ENCODE data around the gene GPA33. TPM values are rescaled to one million over a fixed set of nuclear protein-coding genes. Genes with fewer than 3 reads are reported as not detected.

GPA33 gene
- total and polyA plus RNA-seq, 9 of the 15 experiments (the other 6 are each of a cell fraction or from before 2014, with no cell fraction given) = 0.13 TPM; not detected in 8

DNA sequence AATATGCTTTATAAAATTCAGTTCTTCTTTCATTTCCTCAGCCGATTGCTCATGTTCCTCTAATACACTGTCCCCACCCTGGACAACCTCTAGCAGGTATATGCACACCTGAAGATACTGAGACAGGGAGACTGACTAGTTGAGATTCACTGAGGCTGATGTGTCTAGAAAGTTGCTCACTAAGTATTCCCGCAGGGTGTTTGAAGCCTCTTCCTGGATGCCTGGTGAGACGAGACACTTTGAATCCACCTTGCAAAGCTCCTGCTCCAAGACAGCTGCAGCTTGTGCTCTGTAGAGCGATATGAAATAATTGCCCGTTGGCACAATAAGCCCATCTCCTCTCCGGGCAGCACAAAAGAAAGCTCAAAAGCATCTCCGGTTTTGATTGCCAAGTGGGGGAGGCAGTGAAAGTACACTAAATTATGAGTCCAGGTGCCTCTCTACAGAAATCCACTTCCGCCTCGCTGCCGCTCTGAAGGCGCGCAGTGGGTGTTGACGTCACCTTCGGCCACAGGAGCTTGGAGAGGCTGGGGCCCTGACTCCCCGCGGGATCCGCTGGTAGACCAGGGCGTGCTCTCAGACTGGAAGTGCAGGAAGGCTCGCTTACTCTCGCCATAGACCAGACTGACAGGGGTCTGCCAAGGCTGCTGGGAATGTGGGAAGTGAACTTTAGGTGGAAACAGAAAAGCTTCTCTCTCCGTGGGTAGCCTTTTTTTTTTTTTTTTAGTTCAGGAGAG is 46.3 kb downstream of the GPA33 start (continued):
- TF ChIP-seq ZNF766 (CRISPR knock-in tag; conservative IDR thresholded peaks at IDR 0.05) (no peak), MTA3 (IDR thresholded peaks at IDR 0.05; ENCODE audit: borderline replicate concordance) (peak; percentile 25; the same call in 1 of the 2 replicates), NRF1 (conservative IDR thresholded peaks at IDR 0.05 in 1 of 2, IDR thresholded peaks at IDR 0.05 in 1 of 2) (peak in 1 of 2 experiments; percentile 41; a peak in 2 of 4 replicates), SMAD1 (IDR thresholded peaks at IDR 0.05; ENCODE audit: low read depth, low read length, partially characterized antibody) (peak; percentile 26), JUND (IDR thresholded peaks at IDR 0.05; ENCODE audit: borderline replicate concordance, low read depth, low read length) (peak; percentile 92), JUND (tag; IDR thresholded peaks at IDR 0.05; ENCODE audit: borderline replicate concordance, low read depth, low read length) (peak; percentile 96; the same call in 2 of the 3 replicates), MAZ (CRISPR knock-in tag; conservative IDR thresholded peaks at IDR 0.05 in 1 of 2, IDR thresholded peaks at IDR 0.05 in 1 of 2) (0 out of 4 replicates have a peak, but pooled peaks of 1 of the 2 experiments have one; percentile 50), CTBP1 (IDR thresholded peaks at IDR 0.05; ENCODE audit: borderline replicate concordance) (peak; percentile 63; the same call in 1 of the 2 replicates), C11orf30 (IDR thresholded peaks at IDR 0.05; ENCODE audit: low read depth) (no peak), PHB2 (IDR thresholded peaks at IDR 0.05; ENCODE audit: low read depth) (no peak), ELF1 (tag; IDR thresholded peaks at IDR 0.05) (peak; percentile 90), SPI1 (IDR thresholded peaks at IDR 0.05; ENCODE audit: borderline replicate concordance, low read depth, low read length) (peak; percentile 83; the same call in 1 of the 2 replicates), ZNF77 (CRISPR knock-in tag; IDR thresholded peaks at IDR 0.05) (no peak), GABPA (tag; conservative IDR thresholded peaks at IDR 0.05; ENCODE audit: low read depth) (peak; percentile 65; the same call in 1 of the 2 replicates)
- TF ChIP-seq, protein P1, sequence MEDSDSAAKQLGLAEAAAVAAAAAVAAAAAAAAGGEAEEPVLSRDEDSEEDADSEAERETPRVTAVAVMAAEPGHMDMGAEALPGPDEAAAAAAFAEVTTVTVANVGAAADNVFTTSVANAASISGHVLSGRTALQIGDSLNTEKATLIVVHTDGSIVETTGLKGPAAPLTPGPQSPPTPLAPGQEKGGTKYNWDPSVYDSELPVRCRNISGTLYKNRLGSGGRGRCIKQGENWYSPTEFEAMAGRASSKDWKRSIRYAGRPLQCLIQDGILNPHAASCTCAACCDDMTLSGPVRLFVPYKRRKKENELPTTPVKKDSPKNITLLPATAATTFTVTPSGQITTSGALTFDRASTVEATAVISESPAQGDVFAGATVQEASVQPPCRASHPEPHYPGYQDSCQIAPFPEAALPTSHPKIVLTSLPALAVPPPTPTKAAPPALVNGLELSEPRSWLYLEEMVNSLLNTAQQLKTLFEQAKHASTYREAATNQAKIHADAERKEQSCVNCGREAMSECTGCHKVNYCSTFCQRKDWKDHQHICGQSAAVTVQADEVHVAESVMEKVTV (CRISPR knock-in tag; IDR thresholded peaks at IDR 0.05) = no peak
- TF ChIP-seq, protein P2, sequence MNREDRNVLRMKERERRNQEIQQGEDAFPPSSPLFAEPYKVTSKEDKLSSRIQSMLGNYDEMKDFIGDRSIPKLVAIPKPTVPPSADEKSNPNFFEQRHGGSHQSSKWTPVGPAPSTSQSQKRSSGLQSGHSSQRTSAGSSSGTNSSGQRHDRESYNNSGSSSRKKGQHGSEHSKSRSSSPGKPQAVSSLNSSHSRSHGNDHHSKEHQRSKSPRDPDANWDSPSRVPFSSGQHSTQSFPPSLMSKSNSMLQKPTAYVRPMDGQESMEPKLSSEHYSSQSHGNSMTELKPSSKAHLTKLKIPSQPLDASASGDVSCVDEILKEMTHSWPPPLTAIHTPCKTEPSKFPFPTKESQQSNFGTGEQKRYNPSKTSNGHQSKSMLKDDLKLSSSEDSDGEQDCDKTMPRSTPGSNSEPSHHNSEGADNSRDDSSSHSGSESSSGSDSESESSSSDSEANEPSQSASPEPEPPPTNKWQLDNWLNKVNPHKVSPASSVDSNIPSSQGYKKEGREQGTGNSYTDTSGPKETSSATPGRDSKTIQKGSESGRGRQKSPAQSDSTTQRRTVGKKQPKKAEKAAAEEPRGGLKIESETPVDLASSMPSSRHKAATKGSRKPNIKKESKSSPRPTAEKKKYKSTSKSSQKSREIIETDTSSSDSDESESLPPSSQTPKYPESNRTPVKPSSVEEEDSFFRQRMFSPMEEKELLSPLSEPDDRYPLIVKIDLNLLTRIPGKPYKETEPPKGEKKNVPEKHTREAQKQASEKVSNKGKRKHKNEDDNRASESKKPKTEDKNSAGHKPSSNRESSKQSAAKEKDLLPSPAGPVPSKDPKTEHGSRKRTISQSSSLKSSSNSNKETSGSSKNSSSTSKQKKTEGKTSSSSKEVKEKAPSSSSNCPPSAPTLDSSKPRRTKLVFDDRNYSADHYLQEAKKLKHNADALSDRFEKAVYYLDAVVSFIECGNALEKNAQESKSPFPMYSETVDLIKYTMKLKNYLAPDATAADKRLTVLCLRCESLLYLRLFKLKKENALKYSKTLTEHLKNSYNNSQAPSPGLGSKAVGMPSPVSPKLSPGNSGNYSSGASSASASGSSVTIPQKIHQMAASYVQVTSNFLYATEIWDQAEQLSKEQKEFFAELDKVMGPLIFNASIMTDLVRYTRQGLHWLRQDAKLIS (CRISPR knock-in tag; IDR thresholded peaks at IDR 0.05) = no peak
- TF ChIP-seq, protein P3, sequence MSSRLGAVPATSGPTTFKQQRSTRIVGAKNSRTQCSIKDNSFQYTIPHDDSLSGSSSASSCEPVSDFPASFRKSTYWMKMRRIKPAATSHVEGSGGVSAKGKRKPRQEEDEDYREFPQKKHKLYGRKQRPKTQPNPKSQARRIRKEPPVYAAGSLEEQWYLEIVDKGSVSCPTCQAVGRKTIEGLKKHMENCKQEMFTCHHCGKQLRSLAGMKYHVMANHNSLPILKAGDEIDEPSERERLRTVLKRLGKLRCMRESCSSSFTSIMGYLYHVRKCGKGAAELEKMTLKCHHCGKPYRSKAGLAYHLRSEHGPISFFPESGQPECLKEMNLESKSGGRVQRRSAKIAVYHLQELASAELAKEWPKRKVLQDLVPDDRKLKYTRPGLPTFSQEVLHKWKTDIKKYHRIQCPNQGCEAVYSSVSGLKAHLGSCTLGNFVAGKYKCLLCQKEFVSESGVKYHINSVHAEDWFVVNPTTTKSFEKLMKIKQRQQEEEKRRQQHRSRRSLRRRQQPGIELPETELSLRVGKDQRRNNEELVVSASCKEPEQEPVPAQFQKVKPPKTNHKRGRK (tag; IDR thresholded peaks at IDR 0.05) = no peak
- TF ChIP-seq, protein P4, sequence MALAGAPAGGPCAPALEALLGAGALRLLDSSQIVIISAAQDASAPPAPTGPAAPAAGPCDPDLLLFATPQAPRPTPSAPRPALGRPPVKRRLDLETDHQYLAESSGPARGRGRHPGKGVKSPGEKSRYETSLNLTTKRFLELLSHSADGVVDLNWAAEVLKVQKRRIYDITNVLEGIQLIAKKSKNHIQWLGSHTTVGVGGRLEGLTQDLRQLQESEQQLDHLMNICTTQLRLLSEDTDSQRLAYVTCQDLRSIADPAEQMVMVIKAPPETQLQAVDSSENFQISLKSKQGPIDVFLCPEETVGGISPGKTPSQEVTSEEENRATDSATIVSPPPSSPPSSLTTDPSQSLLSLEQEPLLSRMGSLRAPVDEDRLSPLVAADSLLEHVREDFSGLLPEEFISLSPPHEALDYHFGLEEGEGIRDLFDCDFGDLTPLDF (CRISPR knock-in tag; IDR thresholded peaks at IDR 0.05) = peak; percentile 71; the same call in 1 of the 2 replicates
